Activated naive CD4-positive, alpha-beta T cell treated with anti-CD3 and anti-CD28 coated beads for 36 hours (primary cell): ENCODE results near the gene PHF23. TPM values are rescaled to one million over a fixed set of nuclear protein-coding genes. Genes with fewer than 3 reads are reported as not detected.

Experiments used
- microRNA-seq: library from miRNA; unstranded; fragments of <30 nt; microRNA quantifications from one replicate; pipeline ENCODE4 v1.2.0, GENCODE V29; 2022; ENCODE audit warnings: borderline microRNAs expressed, borderline replicate concordance
- total RNA-seq, 2 experiments: library from RNA; stranded (reverse); gene quantifications; one replicate each; pipeline ENCODE4 v1.2.3, GENCODE V29; 2021

PHF23 gene
- total RNA-seq, 2 experiments from 2014 or later: 8.4 to 10.0 TPM

Small RNAs within 50 kb of the gene (microRNA-seq; reads per million reads assigned to microRNA genes)
- 3,303 reads per million, percentile 92 among the genes with 10 or more reads in this experiment for gene MIR324

Other genes with a start within 250 kb of the PHF23 start
- not detected for gene ALOX12, start 243.4 kb downstream of the PHF23 start, total RNA-seq
- gene RNASEK, start 226.8 kb downstream of the PHF23 start, total RNA-seq: 100 to 1,000 TPM; 120 to 130 TPM
- under 1 TPM; 0.62 to 0.74 TPM for gene BCL6B, start 216.4 kb downstream of the PHF23 start, total RNA-seq
- 1 to 10 TPM; 4.1 to 5.3 TPM for gene SLC16A13, start 203.4 kb downstream of the PHF23 start, total RNA-seq
- gene SLC16A11, start 195.4 kb downstream of the PHF23 start, total RNA-seq: under 1 TPM; 0.30 to 0.64 TPM
- gene CLEC10A, start 159.2 kb downstream of the PHF23 start, total RNA-seq: not detected
- not detected for gene ASGR2, start 124.6 kb downstream of the PHF23 start, total RNA-seq
- 1 to 10 TPM in 1 of 2 experiments, under 1 TPM in 1; 0.64 to 1.5 TPM for gene ASGR1, start 60.1 kb downstream of the PHF23 start, total RNA-seq
- gene DLG4, start 19.6 kb downstream of the PHF23 start, total RNA-seq: 10 to 100 TPM; 13.6 to 13.8 TPM
- 100 to 1,000 TPM; 263 to 267 TPM for gene ACADVL, start 19.5 kb downstream of the PHF23 start, total RNA-seq
- 10 to 100 TPM; 26.7 to 29.4 TPM for gene DVL2, start 4.9 kb downstream of the PHF23 start, total RNA-seq
- 100 to 1,000 TPM; 137 to 152 TPM for gene GABARAP, start 3.0 kb upstream of the PHF23 start, total RNA-seq
- gene CTDNEP1, start 12.3 kb upstream of the PHF23 start, total RNA-seq: 100 to 1,000 TPM; 147 to 152 TPM
- 10 to 100 TPM; 52.4 to 53.5 TPM for gene ELP5, start 12.8 kb upstream of the PHF23 start, total RNA-seq
- under 1 TPM in 1 of 2 experiments, not detected in 1; 0.40 TPM for gene CLDN7, start 23.0 kb upstream of the PHF23 start, total RNA-seq
- under 1 TPM; 0.19 to 0.37 TPM for gene SLC2A4, start 42.3 kb upstream of the PHF23 start, total RNA-seq
- gene YBX2, start 55.2 kb upstream of the PHF23 start, total RNA-seq: under 1 TPM; 0.45 to 0.52 TPM
- 100 to 1,000 TPM; 757 to 792 TPM for gene EIF5A, start 68.2 kb upstream of the PHF23 start, total RNA-seq
- gene GPS2, start 75.9 kb upstream of the PHF23 start, total RNA-seq: 10 to 100 TPM; 28.2 to 32.2 TPM
- 10 to 100 TPM; 21.9 to 22.5 TPM for gene NEURL4, start 89.9 kb upstream of the PHF23 start, total RNA-seq
- 100 to 1,000 TPM; 309 to 320 TPM for gene ACAP1, start 97.1 kb upstream of the PHF23 start, total RNA-seq
- under 1 TPM; 0.41 to 0.47 TPM for gene KCTD11, start 112.7 kb upstream of the PHF23 start, total RNA-seq
- gene TMEM95, start 115.7 kb upstream of the PHF23 start, total RNA-seq: not detected
- gene TNK1, start 141.6 kb upstream of the PHF23 start, total RNA-seq: 1 to 10 TPM; 4.0 to 4.8 TPM
- 10 to 100 TPM; 58.6 to 59.4 TPM for gene PLSCR3, start 155.1 kb upstream of the PHF23 start, total RNA-seq
- gene TMEM256, start 164.6 kb upstream of the PHF23 start, total RNA-seq: 10 to 100 TPM; 65.6 to 66.3 TPM
- 1 to 10 TPM; 7.7 to 8.9 TPM for gene NLGN2, start 168.4 kb upstream of the PHF23 start, total RNA-seq
- not detected for gene SPEM1, start 180.9 kb upstream of the PHF23 start, total RNA-seq
- gene SPEM2, start 186.2 kb upstream of the PHF23 start, total RNA-seq: not detected
- gene SPEM3, start 189.4 kb upstream of the PHF23 start, total RNA-seq: not detected
- 1 to 10 TPM; 3.3 to 3.5 TPM for gene TMEM102, start 196.0 kb upstream of the PHF23 start, total RNA-seq
- 1 to 10 TPM; 1.3 to 1.6 TPM for gene FGF11, start 200.1 kb upstream of the PHF23 start, total RNA-seq
- gene CHRNB1, start 205.6 kb upstream of the PHF23 start, total RNA-seq: 1 to 10 TPM; 5.1 to 5.9 TPM
- gene ZBTB4, start 240.2 kb upstream of the PHF23 start, total RNA-seq: 1 to 10 TPM; 9.2 to 9.4 TPM
- gene SLC35G6, start 242.0 kb upstream of the PHF23 start, total RNA-seq: not detected
- gene POLR2A, start 244.9 kb upstream of the PHF23 start, total RNA-seq: 100 to 1,000 TPM; 204 to 205 TPM